Neural cell (in vitro differentiated cells): ENCODE data around the gene CAMK2G.

ENCODE experiments used
- EP300 ChIP-seq: fragments of 450-650 bp; conservative IDR thresholded peaks from 2 replicates; pipeline ENCODE4 v1.6.1; 2014; ENCODE audit warnings: antibody characterized with exemption, mild to moderate bottlenecking, moderate library complexity; ENCODE audit not compliant: poor library complexity, severe bottlenecking
- POLR2AphosphoS5 ChIP-seq: IDR thresholded peaks from 2 replicates; pipeline ENCODE4 v1.6.1; 2012
- RAD21 ChIP-seq: fragments of 450-650 bp; conservative IDR thresholded peaks from 2 replicates; pipeline ENCODE4 v1.6.1; 2014; ENCODE audit warnings: antibody characterized with exemption, mild to moderate bottlenecking, moderate library complexity
- TF ChIP-seq, protein P1 (sequence below): fragments of 450-650 bp; IDR thresholded peaks from 2 replicates; pipeline ENCODE4 v1.5.1; 2014; ENCODE audit warnings: antibody characterized with exemption, mild to moderate bottlenecking, moderate library complexity; ENCODE audit not compliant: poor library complexity, severe bottlenecking

DNA sequence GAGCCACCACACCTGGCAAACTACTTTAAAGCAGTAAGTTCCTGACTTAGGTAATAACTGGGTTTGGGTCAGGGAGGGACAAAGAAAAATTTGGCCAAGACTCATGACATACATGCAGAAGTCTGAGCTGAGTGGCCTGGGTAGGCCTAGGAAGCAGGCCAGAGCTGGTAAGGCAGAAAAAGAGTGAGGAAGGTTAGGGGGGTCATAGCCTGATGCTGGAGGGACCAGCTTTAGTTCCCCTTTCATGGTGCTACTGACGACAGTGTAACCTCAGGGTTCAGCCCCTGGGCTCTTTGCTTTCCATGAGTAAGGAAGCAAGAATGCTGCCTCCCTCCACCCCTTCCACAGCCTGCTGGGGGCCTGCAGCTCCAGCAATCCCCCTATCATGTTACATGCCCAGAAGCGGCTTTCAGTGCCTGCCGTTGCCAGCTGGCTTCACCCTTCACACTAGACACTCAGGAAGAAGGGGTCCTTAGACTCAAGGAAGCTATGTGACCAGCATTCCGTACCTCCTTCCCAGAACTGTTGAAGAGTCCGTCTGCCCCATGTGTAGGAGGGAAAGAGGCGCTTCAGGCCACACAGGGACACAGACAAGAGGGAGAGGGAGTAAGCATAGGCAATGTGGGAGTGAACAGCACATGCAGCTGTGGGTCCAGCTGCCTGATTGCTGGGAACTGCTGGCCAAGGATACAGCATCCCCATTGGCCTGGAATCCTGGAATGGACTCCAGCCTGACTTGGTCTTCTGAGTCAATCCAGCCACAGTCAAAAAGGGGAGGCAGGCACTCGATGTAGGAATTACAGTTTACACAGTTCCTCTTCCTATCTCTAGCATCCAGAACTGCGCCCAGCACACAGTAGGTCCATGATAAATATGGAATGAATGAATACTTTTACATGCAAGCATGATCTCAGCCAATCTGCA lies 32.4 kb upstream of the CAMK2G start:
- TF ChIP-seq, protein P1, sequence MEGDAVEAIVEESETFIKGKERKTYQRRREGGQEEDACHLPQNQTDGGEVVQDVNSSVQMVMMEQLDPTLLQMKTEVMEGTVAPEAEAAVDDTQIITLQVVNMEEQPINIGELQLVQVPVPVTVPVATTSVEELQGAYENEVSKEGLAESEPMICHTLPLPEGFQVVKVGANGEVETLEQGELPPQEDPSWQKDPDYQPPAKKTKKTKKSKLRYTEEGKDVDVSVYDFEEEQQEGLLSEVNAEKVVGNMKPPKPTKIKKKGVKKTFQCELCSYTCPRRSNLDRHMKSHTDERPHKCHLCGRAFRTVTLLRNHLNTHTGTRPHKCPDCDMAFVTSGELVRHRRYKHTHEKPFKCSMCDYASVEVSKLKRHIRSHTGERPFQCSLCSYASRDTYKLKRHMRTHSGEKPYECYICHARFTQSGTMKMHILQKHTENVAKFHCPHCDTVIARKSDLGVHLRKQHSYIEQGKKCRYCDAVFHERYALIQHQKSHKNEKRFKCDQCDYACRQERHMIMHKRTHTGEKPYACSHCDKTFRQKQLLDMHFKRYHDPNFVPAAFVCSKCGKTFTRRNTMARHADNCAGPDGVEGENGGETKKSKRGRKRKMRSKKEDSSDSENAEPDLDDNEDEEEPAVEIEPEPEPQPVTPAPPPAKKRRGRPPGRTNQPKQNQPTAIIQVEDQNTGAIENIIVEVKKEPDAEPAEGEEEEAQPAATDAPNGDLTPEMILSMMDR: no peak
- TF ChIP-seq RAD21 (no peak), EP300 (no peak), POLR2AphosphoS5 (no peak)
